HG03378 (cell line): ENCODE data around the gene CFAP61.

Experiments used
- ATAC-seq: cut with Tn5 transposase; IDR thresholded peaks from one replicate; pipeline ENCODE4 v1.9.1; 2021; ENCODE audit warnings: mild to moderate bottlenecking, moderate library complexity; ENCODE audit not compliant: unreplicated experiment

The CFAP61 gene

DNA sequence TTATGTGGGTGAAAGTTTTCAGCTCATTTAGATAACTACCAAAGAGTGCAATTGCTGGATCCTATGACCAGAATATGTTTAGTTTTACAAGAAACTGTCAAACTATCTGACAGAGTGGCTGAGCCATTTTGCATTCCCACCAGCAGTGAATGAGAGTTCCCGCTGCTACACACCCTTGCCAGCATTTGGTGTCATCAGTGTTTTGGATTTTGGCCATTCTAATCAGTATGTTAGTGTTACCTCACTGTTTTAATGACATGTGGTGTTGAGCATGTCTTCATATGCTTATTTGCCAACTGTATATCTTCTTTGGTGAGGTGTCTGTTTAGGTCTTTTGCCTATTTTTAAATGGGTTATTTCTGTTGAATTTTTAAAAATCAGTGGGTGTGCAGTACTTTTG lies 120.9 kb downstream of the CFAP61 start:
- ATAC-seq = no peak

- no peak for ATAC-seq
Measured at GRCh38 chr20:20174089-20174835, 121.9 kb downstream of the CFAP61 start.

DNA sequence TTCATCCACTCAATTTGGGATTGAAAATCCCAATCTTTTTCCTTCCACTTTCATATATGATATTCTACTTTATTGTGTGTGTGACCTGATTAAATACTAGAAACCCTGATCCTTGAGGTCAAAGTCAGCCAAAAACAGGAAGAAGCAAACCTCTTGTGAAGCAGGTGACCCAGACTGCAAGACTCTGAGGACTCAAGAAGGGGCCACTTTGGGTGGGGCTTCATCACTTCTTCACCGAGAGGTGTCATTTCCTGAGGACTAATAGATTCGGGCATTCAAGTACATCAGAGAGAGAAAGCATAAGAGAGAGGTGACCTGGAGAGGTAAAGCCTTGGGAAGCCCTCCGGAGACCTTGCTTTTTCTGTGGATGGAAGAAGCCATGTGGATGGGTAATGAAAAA lies 129.0 kb downstream of the CFAP61 start:
- no peak for ATAC-seq

DNA sequence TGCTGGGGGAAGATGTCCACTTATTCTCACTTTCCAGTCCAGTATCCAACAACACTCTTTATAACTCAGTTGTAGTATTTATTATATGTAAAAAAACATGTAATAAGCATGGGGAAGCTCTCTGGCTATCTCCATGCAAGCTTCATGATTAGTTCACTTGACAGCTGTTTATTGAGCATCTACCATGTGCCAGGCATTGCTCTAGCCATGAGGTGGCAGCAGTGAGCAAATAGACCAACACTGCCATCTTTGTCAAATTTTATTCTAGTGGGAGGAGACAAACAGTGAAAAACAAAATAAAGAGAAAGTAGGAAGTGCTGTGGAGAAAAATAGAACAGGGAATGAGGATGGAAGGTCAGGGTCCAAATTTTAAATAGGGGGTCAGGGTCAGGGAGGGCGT lies 131.8 kb downstream of the CFAP61 start:
- ATAC-seq = no peak

- ATAC-seq = no peak
Measured at GRCh38 chr20:20184706-20185105, 132.4 kb downstream of the CFAP61 start.

DNA sequence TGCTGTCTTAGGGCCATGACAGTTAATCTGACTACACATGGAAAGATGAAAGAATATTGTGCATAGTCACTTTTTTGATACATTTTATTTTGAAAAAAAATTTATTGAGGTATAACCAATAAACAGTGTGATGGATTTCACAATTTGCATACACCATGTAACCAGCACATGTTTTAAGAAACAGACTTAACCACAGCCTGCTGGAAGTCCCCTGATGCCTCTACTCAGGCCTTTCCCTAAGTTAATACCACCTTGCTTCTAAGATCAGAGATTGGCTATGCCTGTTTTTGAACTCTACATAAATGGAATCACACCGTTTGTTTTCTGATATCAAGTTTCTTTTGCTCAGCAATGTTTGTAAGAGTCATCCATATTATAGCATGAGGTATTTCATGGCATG lies 136.3 kb downstream of the CFAP61 start:
- ATAC-seq = peak; percentile 83

DNA sequence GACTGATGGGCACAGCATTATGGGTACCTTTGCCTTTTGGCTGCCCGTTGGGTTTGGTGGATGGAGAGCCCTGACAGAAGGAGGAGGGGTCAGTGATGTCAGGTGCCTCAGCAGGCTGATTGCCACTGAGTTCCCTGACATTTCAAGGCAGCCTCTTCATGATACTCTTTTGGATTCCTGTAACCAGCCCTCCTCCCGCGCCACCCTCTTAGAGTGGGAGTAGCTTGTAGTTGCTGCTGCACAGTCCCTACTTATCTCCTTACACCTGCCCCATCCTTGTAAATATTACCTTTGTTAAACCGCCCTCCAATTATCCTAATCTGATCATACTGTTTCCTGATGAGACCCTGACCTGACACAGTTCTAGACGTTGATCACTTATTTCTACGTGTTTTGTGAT lies 140.0 kb downstream of the CFAP61 start:
- ATAC-seq = no peak

GRCh38 chr20:20195021-20195705 lies 142.8 kb downstream of the CFAP61 start:
- no peak for ATAC-seq

- no peak for ATAC-seq
Measured at GRCh38 chr20:20196610-20197009, 144.3 kb downstream of the CFAP61 start.

DNA sequence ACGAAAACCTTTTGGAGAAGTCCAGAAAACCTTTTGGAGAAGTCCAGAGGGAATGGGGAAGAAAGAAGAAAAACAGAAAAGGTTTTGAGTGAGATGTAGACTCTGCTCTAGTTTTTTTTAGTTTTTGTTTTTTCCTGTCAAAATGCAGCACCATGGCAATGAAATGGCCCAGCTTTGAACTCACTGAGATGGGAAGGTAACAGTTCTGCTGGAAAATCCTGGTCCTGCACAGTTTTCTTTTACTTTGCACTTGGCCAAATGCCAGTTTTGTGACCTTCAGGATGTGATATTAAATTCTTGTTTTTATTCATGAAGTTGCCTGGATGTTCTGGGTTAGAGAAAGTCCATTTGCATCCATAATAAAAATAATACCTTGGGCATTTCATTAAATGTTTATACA lies 145.7 kb downstream of the CFAP61 start:
- ATAC-seq = no peak

GRCh38 chr20:20199361-20200160 lies 147.2 kb downstream of the CFAP61 start:
- ATAC-seq = no peak

GRCh38 chr20:20201124-20201523 lies 148.8 kb downstream of the CFAP61 start:
- ATAC-seq = no peak

- ATAC-seq = no peak
Measured at GRCh38 chr20:20201639-20202038, 149.3 kb downstream of the CFAP61 start.

- ATAC-seq = no peak
Measured at GRCh38 chr20:20202768-20203167, 150.4 kb downstream of the CFAP61 start.

GRCh38 chr20:20203784-20204183 lies 151.5 kb downstream of the CFAP61 start:
- ATAC-seq = no peak

GRCh38 chr20:20204256-20204655 lies 151.9 kb downstream of the CFAP61 start:
- no peak for ATAC-seq

GRCh38 chr20:20205141-20205861 lies 153.0 kb downstream of the CFAP61 start:
- ATAC-seq = no peak

GRCh38 chr20:20205862-20206236 lies 153.5 kb downstream of the CFAP61 start:
- no peak for ATAC-seq

- ATAC-seq = peak; percentile 84
Measured at GRCh38 chr20:20206788-20207187, 154.5 kb downstream of the CFAP61 start.

- no peak for ATAC-seq
Measured at GRCh38 chr20:20207291-20207690, 155.0 kb downstream of the CFAP61 start.

- ATAC-seq = peak; percentile 50
Measured at GRCh38 chr20:20207872-20208271, 155.5 kb downstream of the CFAP61 start.
